ENCODE data around the gene ESRP2.

The ESRP2 gene

GRCh38 chr16:68247400-68247799 is 11.5 kb upstream of the ESRP2 start:
- no peak for DNase-seq (ENCODE audit: low read depth in 2 of 2)
- TF ChIP-seq CTCF (IDR thresholded peaks at IDR 0.05; ENCODE audit: low read depth, low read length) = no peak
- H3K4me3 ChIP-seq (replicated peaks in 1 of 2; ENCODE audit: low read depth in 2 of 2, low read length in 2 of 2) = no peak overlapping the region

DNA sequence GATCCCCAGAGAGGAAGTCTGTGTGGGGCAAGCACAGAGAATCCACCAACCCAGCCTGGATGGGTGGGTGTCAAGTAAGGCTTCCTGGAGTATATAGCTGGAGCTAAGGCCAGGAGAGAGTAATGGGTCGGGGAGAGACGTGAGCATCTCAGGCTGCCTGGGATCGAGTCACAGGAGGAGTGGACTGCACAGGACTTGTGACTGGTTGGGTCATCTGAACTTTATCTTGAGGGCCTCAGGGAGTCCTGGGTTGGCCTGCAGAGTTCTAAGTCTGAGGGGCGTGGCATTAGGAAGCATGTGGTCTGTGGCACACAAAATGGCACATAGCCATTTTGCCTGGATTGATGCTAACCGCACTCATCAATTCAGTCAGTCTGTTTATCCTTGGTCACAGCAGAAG is 10.7 kb upstream of the ESRP2 start:
- DNase-seq (ENCODE audit: low read depth in 2 of 2) = no peak
- no peak overlapping the region for H3K4me3 ChIP-seq (replicated peaks in 1 of 2; ENCODE audit: low read depth in 2 of 2, low read length in 2 of 2)
- TF ChIP-seq CTCF (IDR thresholded peaks at IDR 0.05; ENCODE audit: low read depth, low read length) = no peak

DNA sequence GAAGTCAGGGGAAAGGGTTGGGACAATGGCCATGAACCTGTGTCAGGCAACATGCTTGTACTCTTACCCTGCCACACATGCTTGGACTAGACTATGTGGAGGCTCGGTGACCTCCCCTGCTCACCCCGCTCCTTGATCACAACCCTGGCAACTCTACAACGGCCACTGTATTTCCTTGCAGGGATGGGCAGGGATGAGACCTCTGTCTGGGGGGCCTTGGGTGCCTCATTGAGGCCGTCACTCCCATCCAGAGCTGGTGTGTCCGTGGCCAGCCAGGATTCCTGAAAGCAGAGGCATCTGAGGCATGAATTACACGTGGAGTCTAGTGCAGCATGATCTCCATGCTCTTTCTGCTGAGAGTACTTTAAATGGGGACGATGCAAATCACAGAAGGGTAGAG is 10.2 kb upstream of the ESRP2 start:
- no peak for TF ChIP-seq CTCF (IDR thresholded peaks at IDR 0.05; ENCODE audit: low read depth, low read length)
- no peak for DNase-seq (ENCODE audit: low read depth in 2 of 2)
- peak overlapping the region; percentile 98 for H3K4me3 ChIP-seq (replicated peaks in 1 of 2; ENCODE audit: low read depth in 2 of 2, low read length in 2 of 2)

GRCh38 chr16:68244903-68245853 is 9.3 kb upstream of the ESRP2 start, which contains the start of gene PLA2G15:
Gene PLA2G15 (plus strand): TSS chr16:68245373. CDS start chr16:68245427, 54 bp downstream.
- H3K4me3 ChIP-seq (replicated peaks in 1 of 2; ENCODE audit: low read depth in 2 of 2, low read length in 2 of 2) = peak within 1 kb of the TSS; percentile 98
- no peak for TF ChIP-seq CTCF (IDR thresholded peaks at IDR 0.05; ENCODE audit: low read depth, low read length)
- DNase-seq (ENCODE audit: low read depth in 2 of 2) = peak; percentile 96 to 98

GRCh38 chr16:68244481-68244902 is 8.6 kb upstream of the ESRP2 start:
- peak overlapping the region; percentile 98 for H3K4me3 ChIP-seq (replicated peaks in 1 of 2; ENCODE audit: low read depth in 2 of 2, low read length in 2 of 2)
- TF ChIP-seq CTCF (IDR thresholded peaks at IDR 0.05; ENCODE audit: low read depth, low read length) = no peak
- no peak for DNase-seq (ENCODE audit: low read depth in 2 of 2)

DNA sequence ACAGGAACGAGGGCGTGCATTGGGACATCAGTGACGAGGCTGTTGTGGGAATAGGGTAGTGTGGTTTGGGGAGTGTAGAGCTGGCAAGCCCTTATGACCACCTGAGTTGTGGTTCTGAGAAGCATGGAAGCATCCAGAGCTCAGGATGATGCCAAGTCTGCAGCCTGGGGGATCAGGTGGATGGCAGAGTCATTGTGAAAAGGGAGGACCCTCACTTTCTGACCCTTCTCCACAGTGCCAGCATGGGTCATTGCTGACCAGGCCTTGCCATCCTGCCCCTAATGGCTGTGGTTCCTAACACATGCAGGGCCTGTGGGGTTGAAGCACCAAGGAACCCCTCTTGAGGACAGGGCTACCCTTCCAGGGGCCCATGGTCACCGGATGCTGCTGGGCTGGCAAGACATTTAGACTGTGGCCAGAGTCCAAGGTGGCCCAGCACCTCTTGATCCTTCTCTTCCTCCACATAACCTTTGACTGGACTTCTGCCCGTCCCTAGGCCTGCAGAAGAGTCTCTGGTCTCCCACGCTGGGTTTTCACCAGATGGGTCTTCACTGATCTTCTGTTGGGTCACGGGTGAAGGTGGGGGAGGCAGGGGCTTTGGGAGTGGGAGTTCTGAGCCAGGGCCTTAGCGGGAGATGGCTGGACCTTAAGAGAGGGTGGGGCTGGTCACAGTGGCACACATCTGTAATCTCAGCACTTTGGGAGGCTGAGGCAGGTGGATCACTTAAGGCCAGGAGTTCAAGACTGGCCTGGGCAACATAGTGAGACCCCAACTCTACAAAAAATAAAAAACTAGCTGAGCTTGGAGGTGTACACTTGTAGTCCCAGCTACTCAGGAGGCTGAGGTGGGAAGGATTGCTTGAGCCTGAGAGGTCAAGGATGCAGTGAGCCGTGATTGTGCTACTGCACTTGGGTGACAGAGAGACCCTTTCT is 7.3 kb upstream of the ESRP2 start:
- no peak for DNase-seq (ENCODE audit: low read depth in 2 of 2)
- no peak for TF ChIP-seq CTCF (IDR thresholded peaks at IDR 0.05; ENCODE audit: low read depth, low read length)
- no peak overlapping the region for H3K4me3 ChIP-seq (replicated peaks in 1 of 2; ENCODE audit: low read depth in 2 of 2, low read length in 2 of 2)

Data from cardiac fibroblast (primary cell).